Peyer's patch (tissue), 4 donors: ENCODE data around the gene PTGER3.

Source experiments
- POLR2A ChIP-seq, 2 donors: fragments of 450-650 bp; IDR thresholded peaks; one replicate each; pipeline ENCODE4 v1.5.1; 2017; ENCODE audit warnings: antibody characterized with exemption in 2 of 2, mild to moderate bottlenecking in 2 of 2, moderate library complexity in 2 of 2
- TF ChIP-seq, protein P1 (sequence below), 6 experiments: fragments of 450-650 bp in 4 of 6; fragments of 200-600 bp in 2 of 6; sonication (generic) in 1 of 6; IDR thresholded peaks; one replicate each; pipeline ENCODE4 v1.5.1; 2017 to 2019; ENCODE audit warnings: antibody characterized with exemption in 6 of 6, mild to moderate bottlenecking in 3 of 6, moderate library complexity in 1 of 6

DNA sequence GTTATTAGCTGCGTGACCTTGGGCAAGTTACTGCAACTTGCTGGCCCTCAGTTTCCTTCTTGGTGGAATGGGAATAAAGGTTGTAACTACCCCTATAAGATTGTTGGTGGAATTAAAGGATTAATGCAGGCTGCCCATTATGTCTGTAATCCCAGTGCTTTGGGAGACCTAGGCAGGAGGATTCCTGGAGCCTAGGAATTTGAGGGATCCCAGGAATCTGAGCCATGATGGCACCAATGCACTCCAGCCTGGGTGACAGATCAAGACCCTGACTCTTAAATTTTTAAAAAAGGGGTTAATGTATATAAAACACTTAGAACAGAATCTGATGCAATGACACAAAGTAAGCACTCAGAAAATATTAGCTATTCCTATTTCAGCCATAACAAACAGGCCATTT, 67.3 kb downstream of the PTGER3 start:
- no peak for TF ChIP-seq POLR2A (IDR thresholded peaks at IDR 0.05)
- TF ChIP-seq, protein P1, sequence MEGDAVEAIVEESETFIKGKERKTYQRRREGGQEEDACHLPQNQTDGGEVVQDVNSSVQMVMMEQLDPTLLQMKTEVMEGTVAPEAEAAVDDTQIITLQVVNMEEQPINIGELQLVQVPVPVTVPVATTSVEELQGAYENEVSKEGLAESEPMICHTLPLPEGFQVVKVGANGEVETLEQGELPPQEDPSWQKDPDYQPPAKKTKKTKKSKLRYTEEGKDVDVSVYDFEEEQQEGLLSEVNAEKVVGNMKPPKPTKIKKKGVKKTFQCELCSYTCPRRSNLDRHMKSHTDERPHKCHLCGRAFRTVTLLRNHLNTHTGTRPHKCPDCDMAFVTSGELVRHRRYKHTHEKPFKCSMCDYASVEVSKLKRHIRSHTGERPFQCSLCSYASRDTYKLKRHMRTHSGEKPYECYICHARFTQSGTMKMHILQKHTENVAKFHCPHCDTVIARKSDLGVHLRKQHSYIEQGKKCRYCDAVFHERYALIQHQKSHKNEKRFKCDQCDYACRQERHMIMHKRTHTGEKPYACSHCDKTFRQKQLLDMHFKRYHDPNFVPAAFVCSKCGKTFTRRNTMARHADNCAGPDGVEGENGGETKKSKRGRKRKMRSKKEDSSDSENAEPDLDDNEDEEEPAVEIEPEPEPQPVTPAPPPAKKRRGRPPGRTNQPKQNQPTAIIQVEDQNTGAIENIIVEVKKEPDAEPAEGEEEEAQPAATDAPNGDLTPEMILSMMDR (IDR thresholded peaks at IDR 0.05) = no peak
